A549 (cell line): Measurements from ENCODE around the gene DENND4B. TPM values are rescaled to one million over a fixed set of nuclear protein-coding genes. Genes with fewer than 3 reads are reported as not detected.

Experiments used
- BHLHE40 ChIP-seq: IDR thresholded peaks from 2 replicates; pipeline ENCODE4 v1.6.1; 2012; ENCODE audit warnings: low read depth, low read length, inconsistent platforms
- CEBPB ChIP-seq, 2 experiments: fragments of >200 bp in 1 of 2; sonication (Bioruptor Twin) in 1 of 2; formaldehyde crosslinking in 1 of 2; IDR thresholded peaks; 2 replicates each; pipeline ENCODE4 v1.6.1; 2012 to 2016
- CHD2 ChIP-seq: fragments of 150-350 bp; IDR thresholded peaks from 2 replicates; pipeline ENCODE4 v1.6.1; 2014; ENCODE audit warnings: low read length; ENCODE audit not compliant: partially characterized antibody
- CHD4 ChIP-seq: fragments of 200-600 bp; sonication (generic); IDR thresholded peaks from 2 replicates; pipeline ENCODE4 v1.6.1; 2016; ENCODE audit warnings: antibody characterized with exemption, mild to moderate bottlenecking, borderline replicate concordance
- EHMT2 ChIP-seq: fragments of 200-600 bp; sonication (generic); IDR thresholded peaks from 2 replicates; pipeline ENCODE4 v1.6.1; 2016; ENCODE audit warnings: antibody characterized with exemption, low read depth, mild to moderate bottlenecking, moderate library complexity
- FOSL2 ChIP-seq, 2 experiments: fragments of 450-650 bp in 1 of 2; fragments of >200 bp in 1 of 2; sonication (Bioruptor Twin) in 1 of 2; formaldehyde crosslinking; IDR thresholded peaks; 2 replicates each; pipeline versions ENCODE4 v1.5.0 to v1.6.1; 2016 to 2020; ENCODE audit warnings: mild to moderate bottlenecking in 1 of 2, moderate library complexity in 1 of 2
- FOXS1 ChIP-seq: fragments of 250-450 bp; sonication (Bioruptor Pico); IDR thresholded peaks from 2 replicates; pipeline ENCODE4 v1.5.0; 2020; ENCODE audit warnings: mild to moderate bottlenecking, moderate library complexity
- GATA3 ChIP-seq: IDR thresholded peaks from 2 replicates; pipeline ENCODE4 v1.6.1; 2012; ENCODE audit warnings: borderline replicate concordance
- HDAC2 ChIP-seq: fragments of 200-600 bp; sonication (generic); IDR thresholded peaks from 2 replicates; pipeline ENCODE4 v1.6.1; 2016
- HEYL ChIP-seq: fragments of 250-450 bp; sonication (Bioruptor Pico); IDR thresholded peaks from 2 replicates; pipeline ENCODE4 v1.8.0; 2021; ENCODE audit warnings: mild to moderate bottlenecking, moderate library complexity
- HOXA7 ChIP-seq: fragments of 250-450 bp; sonication (Bioruptor Pico); IDR thresholded peaks from 2 replicates; pipeline ENCODE4 v1.5.0; 2020; ENCODE audit warnings: mild to moderate bottlenecking, moderate library complexity
- HOXB13 ChIP-seq: fragments of 250-450 bp; sonication (Bioruptor Pico); IDR thresholded peaks from 2 replicates; pipeline ENCODE4 v1.5.0; 2020; ENCODE audit warnings: low read depth, mild to moderate bottlenecking, moderate library complexity
- HOXB5 ChIP-seq: fragments of 250-450 bp; sonication (Bioruptor Pico); IDR thresholded peaks from 2 replicates; pipeline ENCODE4 v1.5.0; 2020; ENCODE audit warnings: mild to moderate bottlenecking, moderate library complexity
- JUN ChIP-seq, 2 experiments: fragments of >200 bp; sonication (Bioruptor Twin); formaldehyde crosslinking; IDR thresholded peaks; 2 replicates in 1 of 2; 3 replicates in 1 of 2; pipeline ENCODE4 v1.6.1; 2016 to 2017
- KDM5A ChIP-seq: fragments of 200-600 bp; sonication (generic); IDR thresholded peaks from 2 replicates; pipeline ENCODE4 v1.6.1; 2016; ENCODE audit warnings: antibody characterized with exemption, mild to moderate bottlenecking
- MAFK ChIP-seq: fragments of 450-650 bp; IDR thresholded peaks from 2 replicates; pipeline ENCODE4 v1.6.1; 2014; ENCODE audit not compliant: partially characterized antibody
- MAZ ChIP-seq: fragments of 150-350 bp; IDR thresholded peaks from 2 replicates; pipeline ENCODE4 v1.6.1; 2014; ENCODE audit warnings: antibody characterized with exemption, low read depth, low read length, borderline replicate concordance
- POLR2A ChIP-seq: IDR thresholded peaks from 2 replicates; pipeline ENCODE4 v1.6.1; 2012; ENCODE audit warnings: mild to moderate bottlenecking, low read length
- POLR2AphosphoS2 ChIP-seq: conservative IDR thresholded peaks from 2 replicates; pipeline ENCODE4 v1.6.1; 2012; ENCODE audit warnings: low read length, improper control_type of control experiment, inconsistent platforms
- RAD21 ChIP-seq, 2 experiments: fragments of >200 bp in 1 of 2; sonication (Bioruptor Twin) in 1 of 2; formaldehyde crosslinking in 1 of 2; IDR thresholded peaks in 1 of 2; conservative IDR thresholded peaks in 1 of 2; 2 replicates in 1 of 2; 3 replicates in 1 of 2; pipeline ENCODE4 v1.6.1; 2012 to 2018; ENCODE audit warnings: inconsistent platforms in 1 of 2
- RNF2 ChIP-seq: fragments of 200-600 bp; sonication (generic); IDR thresholded peaks from 2 replicates; pipeline ENCODE4 v1.6.1; 2016; ENCODE audit warnings: low read depth, mild to moderate bottlenecking, antibody characterized with exemption, moderate library complexity, borderline replicate concordance
- TFCP2L1 ChIP-seq: fragments of 250-450 bp; sonication (Bioruptor Pico); IDR thresholded peaks from 2 replicates; pipeline ENCODE4 v1.5.0; 2021; ENCODE audit warnings: mild to moderate bottlenecking
- ZFP36 ChIP-seq: fragments of 450-650 bp; IDR thresholded peaks from 2 replicates; pipeline ENCODE4 v1.6.1; 2014; ENCODE audit warnings: borderline replicate concordance; ENCODE audit not compliant: partially characterized antibody
- ZNF302 ChIP-seq: fragments of 250-450 bp; sonication (Bioruptor Pico); IDR thresholded peaks from 2 replicates; pipeline ENCODE4 v1.9.0; 2021; ENCODE audit warnings: inconsistent platforms, mild to moderate bottlenecking, moderate library complexity
- ZSCAN20 ChIP-seq: fragments of 250-450 bp; sonication (Bioruptor Pico); IDR thresholded peaks from 2 replicates; pipeline ENCODE4 v1.8.0; 2022; ENCODE audit warnings: mild to moderate bottlenecking, moderate library complexity
- polyA plus RNA-seq, 4 experiments: library from polyadenylated mRNA; depleted of rRNA in 3 of 4; stranded (reverse); fragments of >200 nt; fragmentation: RNase III in 1 of 4; extraction: RNeasy Plus Mini Kit Qiagen cat#74134 plus additional on column Dnase treatment in 1 of 4; gene quantifications; 2 replicates in 3 of 4; 3 replicates in 1 of 4; pipeline ENCODE4 v1.2.3, GENCODE V29; 2011 to 2017
- TF ChIP-seq, protein P1 (sequence below): IDR thresholded peaks from 2 replicates; pipeline ENCODE4 v1.6.1; 2012
- TF ChIP-seq, protein P2 (sequence below): fragments of >200 bp; sonication (Bioruptor Twin); formaldehyde crosslinking; IDR thresholded peaks from 3 replicates; pipeline ENCODE4 v1.5.1; 2016
- TF ChIP-seq, protein P3 (sequence below): fragments of 250-450 bp; sonication (Bioruptor Pico); IDR thresholded peaks from 2 replicates; pipeline ENCODE4 v1.5.0; 2021; ENCODE audit warnings: mild to moderate bottlenecking, moderate library complexity, borderline replicate concordance
- TF ChIP-seq, protein P4 (sequence below): IDR thresholded peaks from 2 replicates; pipeline ENCODE4 v1.6.1; 2012; ENCODE audit warnings: low read depth, borderline replicate concordance
- TF ChIP-seq, protein P5 (sequence below): fragments of >200 bp; sonication (Bioruptor Twin); formaldehyde crosslinking; IDR thresholded peaks from 2 replicates; pipeline ENCODE4 v1.6.1; 2016

The DENND4B gene
- polyA plus RNA-seq, 2 of the 4 experiments (the other 2 are of a cell fraction): 18.7 to 43.3 TPM

DNA sequence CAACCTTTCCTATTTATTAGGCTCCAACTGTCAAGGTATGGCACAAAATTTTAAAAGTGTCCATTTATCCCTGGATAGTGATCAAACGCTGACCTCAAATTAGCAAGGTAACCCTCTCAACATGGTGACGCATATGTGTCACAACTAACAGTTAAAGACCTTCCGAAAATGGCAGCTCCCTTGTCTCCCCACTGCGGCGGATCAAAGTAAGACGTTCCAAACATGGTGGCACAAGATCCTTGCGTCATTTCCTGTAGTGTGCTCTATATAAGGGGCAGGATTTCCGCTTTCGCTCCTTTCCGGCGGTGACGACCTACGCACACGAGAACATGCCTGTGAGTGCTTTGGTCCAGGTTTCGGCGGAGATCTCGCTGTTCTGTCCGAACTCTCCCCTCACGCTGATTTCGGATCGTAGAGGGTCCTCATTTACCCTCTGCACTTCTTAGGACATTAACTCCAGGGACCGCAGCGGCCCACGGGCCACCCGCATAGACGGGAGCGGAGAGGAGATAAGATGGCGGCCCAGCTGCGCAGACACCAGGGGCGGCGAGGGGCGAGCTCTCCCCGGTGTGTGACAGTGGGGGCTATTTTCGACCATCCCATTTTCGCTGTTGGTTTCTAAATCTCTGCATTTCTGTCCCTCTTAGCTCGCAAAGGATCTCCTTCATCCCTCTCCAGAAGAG is 44.1 kb upstream of the DENND4B start, which contains the start of gene RPS27 (continued):
- TF ChIP-seq FOSL2 (IDR thresholded peaks at IDR 0.05): no peak
- peak; percentile 69 for TF ChIP-seq FOSL2 (CRISPR knock-in tag; IDR thresholded peaks at IDR 0.05)
- 0 out of 2 replicates have a peak, but pooled peaks have one; percentile 14 for TF ChIP-seq BHLHE40
- peak; percentile 100 for TF ChIP-seq POLR2A
- TF ChIP-seq, protein P1, sequence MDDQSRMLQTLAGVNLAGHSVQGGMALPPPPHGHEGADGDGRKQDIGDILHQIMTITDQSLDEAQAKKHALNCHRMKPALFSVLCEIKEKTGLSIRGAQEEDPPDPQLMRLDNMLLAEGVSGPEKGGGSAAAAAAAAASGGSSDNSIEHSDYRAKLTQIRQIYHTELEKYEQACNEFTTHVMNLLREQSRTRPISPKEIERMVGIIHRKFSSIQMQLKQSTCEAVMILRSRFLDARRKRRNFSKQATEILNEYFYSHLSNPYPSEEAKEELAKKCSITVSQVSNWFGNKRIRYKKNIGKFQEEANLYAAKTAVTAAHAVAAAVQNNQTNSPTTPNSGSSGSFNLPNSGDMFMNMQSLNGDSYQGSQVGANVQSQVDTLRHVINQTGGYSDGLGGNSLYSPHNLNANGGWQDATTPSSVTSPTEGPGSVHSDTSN: no peak
- TF ChIP-seq HOXB5 (CRISPR knock-in tag): 0 out of 2 replicates have a peak, but pooled peaks have one; percentile 46
- TF ChIP-seq ZSCAN20 (CRISPR knock-in tag): no peak
- no peak for TF ChIP-seq RNF2
- 0 out of 2 replicates have a peak, but pooled peaks have one; percentile 14 for TF ChIP-seq HOXA7
- no peak for TF ChIP-seq ZFP36
- TF ChIP-seq GATA3: peak; percentile 58
- TF ChIP-seq HEYL (CRISPR knock-in tag): no peak
- TF ChIP-seq, protein P2, sequence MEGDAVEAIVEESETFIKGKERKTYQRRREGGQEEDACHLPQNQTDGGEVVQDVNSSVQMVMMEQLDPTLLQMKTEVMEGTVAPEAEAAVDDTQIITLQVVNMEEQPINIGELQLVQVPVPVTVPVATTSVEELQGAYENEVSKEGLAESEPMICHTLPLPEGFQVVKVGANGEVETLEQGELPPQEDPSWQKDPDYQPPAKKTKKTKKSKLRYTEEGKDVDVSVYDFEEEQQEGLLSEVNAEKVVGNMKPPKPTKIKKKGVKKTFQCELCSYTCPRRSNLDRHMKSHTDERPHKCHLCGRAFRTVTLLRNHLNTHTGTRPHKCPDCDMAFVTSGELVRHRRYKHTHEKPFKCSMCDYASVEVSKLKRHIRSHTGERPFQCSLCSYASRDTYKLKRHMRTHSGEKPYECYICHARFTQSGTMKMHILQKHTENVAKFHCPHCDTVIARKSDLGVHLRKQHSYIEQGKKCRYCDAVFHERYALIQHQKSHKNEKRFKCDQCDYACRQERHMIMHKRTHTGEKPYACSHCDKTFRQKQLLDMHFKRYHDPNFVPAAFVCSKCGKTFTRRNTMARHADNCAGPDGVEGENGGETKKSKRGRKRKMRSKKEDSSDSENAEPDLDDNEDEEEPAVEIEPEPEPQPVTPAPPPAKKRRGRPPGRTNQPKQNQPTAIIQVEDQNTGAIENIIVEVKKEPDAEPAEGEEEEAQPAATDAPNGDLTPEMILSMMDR: no peak
- TF ChIP-seq HOXB13 (CRISPR knock-in tag): no peak
- TF ChIP-seq CHD2: no peak
- TF ChIP-seq JUN (IDR thresholded peaks at IDR 0.05): peak; percentile 98 to 99
- no peak for TF ChIP-seq CHD4
- TF ChIP-seq FOXS1 (CRISPR knock-in tag): no peak
- TF ChIP-seq, protein P3, sequence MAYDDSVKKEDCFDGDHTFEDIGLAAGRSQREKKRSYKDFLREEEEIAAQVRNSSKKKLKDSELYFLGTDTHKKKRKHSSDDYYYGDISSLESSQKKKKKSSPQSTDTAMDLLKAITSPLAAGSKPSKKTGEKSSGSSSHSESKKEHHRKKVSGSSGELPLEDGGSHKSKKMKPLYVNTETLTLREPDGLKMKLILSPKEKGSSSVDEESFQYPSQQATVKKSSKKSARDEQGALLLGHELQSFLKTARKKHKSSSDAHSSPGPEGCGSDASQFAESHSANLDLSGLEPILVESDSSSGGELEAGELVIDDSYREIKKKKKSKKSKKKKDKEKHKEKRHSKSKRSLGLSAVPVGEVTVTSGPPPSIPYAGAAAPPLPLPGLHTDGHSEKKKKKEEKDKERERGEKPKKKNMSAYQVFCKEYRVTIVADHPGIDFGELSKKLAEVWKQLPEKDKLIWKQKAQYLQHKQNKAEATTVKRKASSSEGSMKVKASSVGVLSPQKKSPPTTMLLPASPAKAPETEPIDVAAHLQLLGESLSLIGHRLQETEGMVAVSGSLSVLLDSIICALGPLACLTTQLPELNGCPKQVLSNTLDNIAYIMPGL: no peak
- no peak for TF ChIP-seq ZNF302 (CRISPR knock-in tag)
- TF ChIP-seq, protein P4, sequence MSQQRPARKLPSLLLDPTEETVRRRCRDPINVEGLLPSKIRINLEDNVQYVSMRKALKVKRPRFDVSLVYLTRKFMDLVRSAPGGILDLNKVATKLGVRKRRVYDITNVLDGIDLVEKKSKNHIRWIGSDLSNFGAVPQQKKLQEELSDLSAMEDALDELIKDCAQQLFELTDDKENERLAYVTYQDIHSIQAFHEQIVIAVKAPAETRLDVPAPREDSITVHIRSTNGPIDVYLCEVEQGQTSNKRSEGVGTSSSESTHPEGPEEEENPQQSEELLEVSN: no peak
- TF ChIP-seq MAZ: no peak
- no peak for TF ChIP-seq HDAC2
- no peak; the same call in 1 of the 2 replicates for TF ChIP-seq POLR2AphosphoS2
- 0 out of 2 replicates have a peak, but pooled peaks have one; percentile 57 for TF ChIP-seq TFCP2L1 (CRISPR knock-in tag)
- TF ChIP-seq EHMT2: no peak; the same call in 1 of the 2 replicates
- TF ChIP-seq CEBPB (IDR thresholded peaks at IDR 0.05): peak in 1 of 2 experiments; percentile 67; a peak in 2 of 4 replicates
- TF ChIP-seq, protein P5, sequence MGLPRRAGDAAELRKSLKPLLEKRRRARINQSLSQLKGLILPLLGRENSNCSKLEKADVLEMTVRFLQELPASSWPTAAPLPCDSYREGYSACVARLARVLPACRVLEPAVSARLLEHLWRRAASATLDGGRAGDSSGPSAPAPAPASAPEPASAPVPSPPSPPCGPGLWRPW: no peak
- TF ChIP-seq KDM5A: 0 out of 2 replicates have a peak, but pooled peaks have one; percentile 33
- TF ChIP-seq RAD21 (conservative IDR thresholded peaks at IDR 0.05 in 1 of 2, IDR thresholded peaks at IDR 0.05 in 1 of 2): no peak
- no peak for TF ChIP-seq MAFK
